Activated CD4-positive, CD25-positive, alpha-beta regulatory T cell treated with anti-CD3 and anti-CD28 coated beads, Interleukin-2, amount 50 U/mL, for 16 hours (primary cell): ENCODE data around the gene PRDX1.

Experiments
- DNase-seq: peaks from one replicate; pipeline ENCODE4 v3.0.0-alpha.2; 2020; ENCODE audit warnings: low read depth, low spot score

The PRDX1 gene

DNA sequence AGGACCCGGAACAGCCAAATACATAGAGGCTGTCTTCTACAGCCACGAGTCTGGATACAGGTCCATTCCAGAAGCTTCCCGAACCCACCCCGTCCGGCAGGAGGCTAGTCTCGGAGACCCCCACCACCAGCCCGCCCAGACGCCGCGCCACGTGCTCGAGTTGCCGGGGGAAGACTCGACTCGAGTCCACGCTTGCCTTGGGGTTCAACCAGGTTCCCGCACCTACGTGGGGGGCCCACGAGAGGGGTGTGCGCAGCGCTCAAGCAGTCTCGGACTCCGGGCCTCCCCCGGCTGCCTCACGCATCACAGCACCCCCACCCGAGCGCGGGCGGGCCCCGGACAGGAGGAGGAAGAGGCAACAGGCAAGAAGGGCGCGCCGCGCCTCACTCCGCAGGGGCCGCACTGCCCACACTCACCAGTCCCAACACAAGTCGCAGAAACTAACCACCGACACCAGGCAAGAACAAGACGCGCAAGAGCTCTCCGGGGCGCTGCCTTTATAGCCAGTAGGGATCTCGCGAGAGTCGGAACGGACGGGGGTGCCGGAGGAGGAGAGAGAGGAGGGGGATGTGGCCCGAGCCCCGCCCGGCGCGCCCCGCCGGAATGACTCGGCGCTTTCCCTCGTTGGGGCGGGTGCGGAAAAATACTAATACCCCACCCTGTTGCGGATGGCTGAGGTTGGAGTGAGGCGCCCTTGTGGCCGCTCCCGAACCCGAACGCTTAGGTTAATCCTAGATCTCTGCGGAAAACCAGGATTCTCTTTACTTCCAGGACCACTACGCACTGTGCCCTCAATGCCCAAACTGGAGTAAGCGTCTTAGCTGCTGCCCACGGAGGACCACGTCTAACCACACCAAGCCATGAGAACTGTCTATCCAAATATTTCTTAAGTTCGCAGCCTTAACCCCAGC is at the start of gene PRDX1:
Gene PRDX1 (minus strand): TSS at position 472 of the 911 bp plus-strand sequence. CDS start 2,841 bp downstream, outside the sequence.
- peak; percentile 92 for DNase-seq

DNA sequence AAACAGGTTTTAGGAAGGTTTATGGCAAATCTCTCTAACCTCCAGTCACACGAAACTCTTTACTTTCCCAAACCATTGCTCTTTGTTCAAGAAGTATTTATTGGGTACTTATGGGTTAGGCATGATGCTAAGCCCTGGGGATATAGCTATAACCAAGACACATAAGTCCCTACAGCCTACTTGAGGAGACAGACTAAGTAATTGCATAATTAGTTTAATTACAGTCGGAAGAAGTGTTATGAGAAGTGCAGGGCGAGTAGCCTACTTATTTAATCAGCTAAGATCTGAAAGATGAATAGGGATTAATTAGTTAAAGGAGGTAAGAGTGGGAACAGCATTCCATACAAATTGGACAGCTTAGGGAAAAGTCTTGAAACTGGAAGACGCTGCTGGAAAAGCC is 48.9 kb upstream of the PRDX1 start:
- DNase-seq, result no peak

DNA sequence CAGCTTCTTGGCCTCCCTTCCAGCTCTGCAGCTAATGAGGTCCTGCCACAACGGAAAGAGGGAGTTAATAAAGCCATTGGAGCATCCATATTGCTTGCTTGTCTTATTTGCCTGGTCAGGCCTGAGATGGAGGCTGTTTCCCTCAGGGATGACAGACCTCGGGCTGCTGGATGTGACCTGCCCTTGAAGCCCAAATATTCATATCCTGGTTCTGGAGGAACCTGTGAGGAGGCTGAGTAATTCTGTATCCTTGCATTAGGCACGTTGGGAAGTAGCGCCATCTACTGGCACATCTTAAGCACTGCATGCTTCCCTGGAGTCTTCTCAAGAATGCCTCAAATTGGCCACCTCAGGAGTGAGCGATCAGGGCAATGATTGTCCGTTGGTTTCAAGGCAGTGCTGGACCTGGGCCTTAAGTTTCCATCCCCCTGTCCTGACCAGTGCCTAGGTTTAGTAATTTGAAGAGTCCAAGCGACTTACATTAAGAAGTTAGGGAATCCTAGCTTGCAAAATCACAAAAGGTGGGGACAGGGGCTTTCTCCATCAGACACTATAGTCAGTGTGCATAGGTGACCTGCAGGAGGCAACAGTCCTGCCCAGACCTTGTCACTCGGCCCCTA is 48.4 kb upstream of the PRDX1 start:
- DNase-seq, result peak; percentile 59

DNA sequence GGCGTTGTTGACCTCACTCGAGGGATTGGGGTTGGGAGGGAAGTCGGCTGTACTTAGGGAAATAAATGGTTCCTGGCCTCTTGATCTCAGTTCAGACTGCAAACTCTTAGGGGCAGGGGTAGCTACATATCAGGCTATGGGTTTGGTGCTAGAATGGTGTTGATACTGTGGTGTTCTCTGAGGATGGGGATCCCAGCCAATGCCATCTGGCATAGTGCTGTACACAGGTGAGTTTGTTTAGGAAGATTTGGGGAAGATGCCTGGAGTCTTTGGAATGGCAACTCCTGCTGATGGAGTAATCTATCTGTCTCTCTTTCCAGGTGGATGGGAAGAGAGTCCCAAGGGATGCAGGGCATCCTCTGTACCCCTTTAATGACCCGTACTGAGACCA is 47.9 kb upstream of the PRDX1 start:
- no peak for DNase-seq

DNA sequence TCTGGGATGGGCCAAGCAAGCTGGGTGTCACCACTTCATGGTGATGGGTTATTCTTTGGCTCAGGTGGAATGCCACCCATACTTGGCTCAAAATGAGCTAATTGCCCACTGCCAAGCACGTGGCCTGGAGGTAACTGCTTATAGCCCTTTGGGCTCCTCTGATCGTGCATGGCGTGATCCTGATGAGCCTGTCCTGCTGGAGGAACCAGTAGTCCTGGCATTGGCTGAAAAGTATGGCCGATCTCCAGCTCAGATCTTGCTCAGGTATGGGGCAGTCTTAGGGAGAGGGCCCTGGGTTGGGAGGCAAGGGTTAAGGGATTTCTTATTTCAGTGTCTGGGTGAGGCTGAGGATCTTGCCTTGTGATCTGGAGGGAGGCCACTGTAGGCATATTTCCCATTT is 46.7 kb upstream of the PRDX1 start:
- DNase-seq, result no peak

DNA sequence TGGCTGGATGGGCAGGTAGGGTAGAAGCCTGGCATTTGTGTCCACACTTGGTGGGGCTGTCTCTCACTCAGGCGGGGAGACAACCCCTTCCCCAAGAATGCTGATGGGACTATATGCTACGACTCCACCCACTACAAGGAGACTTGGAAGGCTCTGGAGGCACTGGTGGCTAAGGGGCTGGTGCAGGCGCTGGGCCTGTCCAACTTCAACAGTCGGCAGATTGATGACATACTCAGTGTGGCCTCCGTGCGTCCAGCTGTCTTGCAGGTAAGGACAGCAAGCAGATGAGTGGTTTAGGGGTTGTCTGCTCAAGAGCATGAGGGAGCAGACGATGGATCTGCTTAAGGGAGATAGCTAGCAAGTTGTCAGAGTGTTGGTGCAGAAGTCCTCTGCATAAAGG is 46.2 kb upstream of the PRDX1 start:
- DNase-seq, result no peak

DNA sequence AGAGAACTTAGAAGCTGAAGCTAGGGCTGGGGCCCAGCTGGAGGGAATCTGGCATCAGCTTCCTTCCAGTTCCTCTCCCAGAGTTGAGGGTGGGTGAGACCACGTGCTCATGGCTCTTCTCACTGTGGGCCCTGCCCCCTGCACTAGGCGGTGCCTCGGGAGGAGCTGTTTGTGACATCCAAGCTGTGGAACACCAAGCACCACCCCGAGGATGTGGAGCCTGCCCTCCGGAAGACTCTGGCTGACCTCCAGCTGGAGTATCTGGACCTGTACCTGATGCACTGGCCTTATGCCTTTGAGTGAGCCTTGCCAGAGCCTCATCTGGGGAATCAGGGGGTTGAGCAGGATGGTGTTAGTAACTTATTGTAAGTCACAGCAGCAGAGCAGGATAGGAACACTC is 45.0 kb upstream of the PRDX1 start:
- DNase-seq, result no peak

DNA sequence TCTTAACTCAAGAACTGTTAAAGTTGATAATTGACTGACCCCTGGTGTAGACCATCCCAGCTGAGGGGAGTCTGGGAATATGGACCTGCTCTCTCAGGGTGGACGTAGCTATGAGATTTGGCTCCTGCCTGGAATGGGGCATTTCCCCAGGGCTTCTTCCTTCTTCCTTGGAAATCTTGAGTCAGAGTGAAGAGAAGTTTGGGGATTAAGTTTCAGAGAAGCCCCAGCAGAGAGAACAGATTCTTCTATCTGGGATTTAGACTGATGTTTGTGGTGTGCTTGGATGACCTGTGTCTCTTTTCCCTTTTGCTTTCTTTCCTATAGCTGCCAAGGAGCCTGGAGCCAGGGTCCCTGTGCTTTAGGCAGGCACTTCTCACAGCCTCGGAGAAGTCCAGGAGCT is 42.2 kb upstream of the PRDX1 start:
- DNase-seq, result no peak

DNA sequence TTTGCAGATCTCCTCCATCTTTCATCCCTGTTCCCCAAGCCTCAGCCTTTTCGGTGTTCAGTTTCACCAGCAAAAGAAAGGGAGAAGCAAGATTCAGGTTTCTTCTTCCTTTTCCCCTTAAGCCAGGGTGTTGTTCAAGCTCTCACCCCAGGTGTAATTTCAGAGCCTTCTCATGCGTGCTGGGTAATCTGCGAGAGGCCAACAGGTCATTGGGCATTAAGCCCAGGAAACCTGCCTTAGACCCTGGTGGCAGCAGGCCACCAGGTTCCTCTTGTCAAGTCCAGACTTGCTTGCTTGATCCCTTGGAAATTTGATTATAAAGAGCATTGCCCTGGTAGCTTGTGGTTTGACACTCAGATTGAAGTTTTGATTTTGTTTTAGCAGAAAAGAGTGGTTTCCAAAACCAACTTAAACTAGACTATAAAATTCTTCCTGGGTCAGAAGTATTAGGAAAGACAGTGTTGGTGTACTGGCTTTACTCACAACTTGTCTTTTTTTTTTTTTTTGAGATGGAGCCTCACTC is 35.8 kb upstream of the PRDX1 start:
- no peak for DNase-seq

DNA sequence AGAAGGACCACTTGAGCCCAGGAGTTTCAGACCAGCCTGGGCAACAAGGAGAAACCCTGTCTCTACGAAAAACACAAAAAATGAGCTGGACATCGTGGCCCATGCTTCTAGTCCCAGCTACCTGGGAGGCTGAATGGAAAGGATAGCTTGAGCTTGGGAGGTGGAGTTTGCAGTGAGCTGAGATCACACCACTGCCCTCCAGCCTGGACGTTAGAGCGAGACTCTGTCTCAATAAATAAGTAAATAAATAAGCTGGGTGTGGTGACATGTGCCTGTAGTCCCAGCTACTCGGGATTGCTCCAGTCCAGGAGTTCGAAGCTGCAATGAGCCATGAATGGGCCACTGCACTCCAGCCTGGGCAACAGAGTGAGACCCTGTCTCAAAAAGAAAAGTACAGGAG is 32.5 kb upstream of the PRDX1 start:
- no peak for DNase-seq

DNA sequence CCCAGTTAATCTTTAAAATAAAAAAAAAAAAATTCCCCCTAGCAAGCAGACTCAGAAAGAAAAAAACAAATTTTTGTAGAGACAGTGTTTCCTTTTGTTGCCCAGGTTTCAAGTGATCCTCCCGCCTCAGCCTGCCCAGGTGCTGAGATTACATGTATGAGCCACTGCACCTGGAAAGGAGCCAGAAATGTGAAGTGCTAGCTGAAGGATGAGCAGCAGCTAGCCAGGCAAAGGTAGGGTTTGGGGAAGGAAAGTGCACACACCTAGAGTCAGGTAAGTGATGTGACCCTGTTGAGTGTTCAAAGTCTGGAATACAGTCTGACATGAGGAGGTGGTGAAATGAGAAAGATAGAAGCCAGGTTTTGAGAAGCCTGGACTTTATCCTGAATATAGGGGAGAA is 30.6 kb upstream of the PRDX1 start:
- DNase-seq, result no peak

DNA sequence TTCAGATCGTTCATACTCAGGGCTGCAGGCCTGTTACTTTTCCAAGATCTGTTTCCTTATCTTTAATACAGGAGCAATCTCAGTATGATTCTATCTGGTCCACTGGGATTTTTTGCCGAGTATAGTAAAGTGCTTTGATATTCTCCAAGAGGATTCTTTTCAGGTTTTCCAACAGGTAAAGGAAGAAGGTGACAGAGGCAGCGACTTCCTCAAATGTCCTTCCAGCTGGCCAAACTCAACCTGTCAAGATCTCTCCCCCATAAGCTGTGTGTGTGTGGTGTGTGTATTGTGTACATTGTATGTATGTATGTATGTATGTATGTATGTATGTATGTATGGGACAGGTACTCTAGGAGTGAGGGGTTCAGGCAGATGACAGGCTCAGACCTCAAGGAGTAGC is 30.0 kb upstream of the PRDX1 start:
- DNase-seq, result no peak

DNA sequence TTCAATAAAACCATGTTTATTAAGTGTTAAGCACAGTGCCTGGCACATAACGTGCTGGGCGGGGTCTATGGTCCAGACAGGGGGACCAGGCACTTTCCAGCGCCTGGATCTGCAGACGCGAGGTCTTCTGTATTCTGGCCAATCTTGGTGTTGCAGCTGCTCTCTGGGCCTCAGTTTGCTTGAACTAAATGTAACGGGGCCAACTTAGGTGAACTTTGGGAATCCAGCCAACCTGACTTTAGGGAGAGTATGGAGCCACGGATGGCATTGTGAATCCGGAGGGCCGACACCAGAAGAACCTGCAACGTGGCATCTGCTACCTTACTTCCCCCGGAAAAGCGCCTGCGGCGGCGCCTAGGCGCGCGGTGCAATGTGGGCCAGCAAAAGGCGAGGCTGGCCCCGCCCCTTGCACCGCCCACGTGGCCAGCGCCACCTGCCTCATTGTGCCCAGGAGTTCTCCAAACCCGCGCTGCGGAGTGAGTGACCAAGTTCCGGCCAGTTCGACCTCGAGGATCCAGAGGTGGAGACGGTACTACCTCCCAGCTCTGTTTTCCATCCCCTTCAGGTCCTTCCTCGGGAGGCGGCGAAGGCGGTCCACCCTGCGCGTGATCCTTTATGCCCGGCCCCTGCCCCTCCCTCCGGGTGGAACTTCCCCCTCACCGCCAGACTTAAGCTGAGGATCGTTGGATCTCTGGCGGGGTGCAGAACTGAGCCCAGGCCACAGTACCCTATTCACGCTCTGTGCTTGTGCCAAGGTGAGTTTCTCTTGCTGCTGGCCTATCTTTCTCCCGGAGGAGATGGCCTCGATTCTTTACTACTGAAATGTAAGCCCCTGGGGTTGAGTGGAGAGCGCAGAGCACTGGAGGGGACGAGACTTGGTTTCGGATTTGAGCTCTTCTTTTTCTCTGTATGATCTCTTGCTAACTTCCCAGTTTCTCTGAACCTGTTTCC is 29.0 kb upstream of the PRDX1 start, which contains the start of gene AKR1A1:
Gene AKR1A1 (plus strand): TSS at position 426 of the 951 bp plus-strand sequence. CDS start 10,969 bp downstream, outside the sequence.
- peak; percentile 70 for DNase-seq

DNA sequence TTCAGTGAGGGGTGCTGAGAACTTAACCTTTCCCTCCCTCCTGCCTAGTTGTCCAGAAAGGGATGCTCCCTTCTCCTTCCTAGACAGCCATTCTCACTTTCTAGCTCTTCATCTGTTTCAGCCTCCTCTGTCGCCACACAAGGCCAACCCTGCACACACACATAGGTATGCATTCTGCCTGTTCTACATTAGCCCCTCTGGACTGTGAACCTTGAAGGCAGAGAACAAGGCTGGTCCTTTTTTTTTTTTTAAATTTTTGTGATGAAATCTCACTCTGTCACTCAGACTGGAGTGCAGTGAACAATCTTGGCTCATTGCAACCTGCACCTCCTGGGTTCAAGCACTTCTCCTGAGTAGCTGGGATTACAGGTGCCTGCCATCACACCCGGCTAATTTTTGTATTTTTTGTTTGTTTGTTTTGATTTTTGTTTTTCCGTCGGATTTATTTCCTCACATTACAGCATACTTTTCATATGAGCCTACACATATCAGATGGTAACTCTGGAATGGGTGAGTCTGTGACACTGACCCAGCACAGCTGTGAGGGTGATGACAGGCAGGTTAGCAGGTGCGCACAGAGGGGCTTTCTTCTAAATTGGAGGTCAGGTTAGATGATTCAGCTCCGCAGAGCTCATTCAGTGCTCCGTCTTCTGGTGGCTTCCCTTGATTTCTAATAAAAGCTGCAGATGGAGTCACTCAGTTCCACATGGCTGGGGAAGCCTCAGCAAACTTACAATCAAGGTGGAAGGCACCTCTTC is 24.0 kb upstream of the PRDX1 start:
- DNase-seq, result no peak

DNA sequence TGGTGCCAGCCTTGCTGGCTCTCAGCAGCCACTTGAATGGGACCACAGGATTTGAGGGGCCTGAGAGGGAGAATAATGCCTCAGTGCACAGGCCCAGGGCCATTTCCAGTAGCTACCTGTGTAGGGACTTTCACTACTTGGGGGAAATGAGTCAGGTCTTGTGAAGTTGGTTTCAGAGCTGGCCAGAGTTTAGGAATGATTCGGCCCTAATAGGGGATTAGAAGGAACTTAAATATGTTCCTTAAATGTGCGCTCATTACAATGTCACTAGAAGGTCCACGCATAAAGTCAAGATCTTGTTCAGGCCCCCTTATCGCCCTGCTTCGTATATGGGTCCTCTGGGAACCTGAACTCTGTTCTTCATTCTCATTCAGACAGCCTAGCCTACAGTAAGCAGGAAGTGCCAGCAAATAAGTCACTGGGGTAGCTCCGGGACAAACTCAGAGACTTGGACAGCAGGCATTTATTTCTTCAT is 23.4 kb upstream of the PRDX1 start:
- DNase-seq, result no peak

DNA sequence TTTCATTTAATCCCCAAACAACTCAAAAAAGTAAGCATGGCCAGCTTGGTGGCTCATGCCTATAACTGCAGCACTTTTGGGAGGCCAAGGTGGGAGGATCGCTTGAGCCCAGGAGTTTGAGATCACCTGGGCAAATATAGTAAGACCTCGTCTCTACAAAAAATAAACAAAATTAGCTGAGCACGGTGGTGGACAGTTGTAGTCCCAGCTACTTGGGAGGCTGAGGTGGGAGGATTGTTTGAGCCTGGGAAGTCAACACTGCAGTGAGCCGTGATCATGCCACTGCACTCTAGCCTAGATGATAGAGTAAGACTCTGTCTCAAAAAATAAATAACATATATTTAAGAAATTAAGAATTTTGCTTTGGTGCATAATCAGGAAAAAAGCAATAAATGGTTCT is 22.8 kb upstream of the PRDX1 start:
- no peak for DNase-seq

DNA sequence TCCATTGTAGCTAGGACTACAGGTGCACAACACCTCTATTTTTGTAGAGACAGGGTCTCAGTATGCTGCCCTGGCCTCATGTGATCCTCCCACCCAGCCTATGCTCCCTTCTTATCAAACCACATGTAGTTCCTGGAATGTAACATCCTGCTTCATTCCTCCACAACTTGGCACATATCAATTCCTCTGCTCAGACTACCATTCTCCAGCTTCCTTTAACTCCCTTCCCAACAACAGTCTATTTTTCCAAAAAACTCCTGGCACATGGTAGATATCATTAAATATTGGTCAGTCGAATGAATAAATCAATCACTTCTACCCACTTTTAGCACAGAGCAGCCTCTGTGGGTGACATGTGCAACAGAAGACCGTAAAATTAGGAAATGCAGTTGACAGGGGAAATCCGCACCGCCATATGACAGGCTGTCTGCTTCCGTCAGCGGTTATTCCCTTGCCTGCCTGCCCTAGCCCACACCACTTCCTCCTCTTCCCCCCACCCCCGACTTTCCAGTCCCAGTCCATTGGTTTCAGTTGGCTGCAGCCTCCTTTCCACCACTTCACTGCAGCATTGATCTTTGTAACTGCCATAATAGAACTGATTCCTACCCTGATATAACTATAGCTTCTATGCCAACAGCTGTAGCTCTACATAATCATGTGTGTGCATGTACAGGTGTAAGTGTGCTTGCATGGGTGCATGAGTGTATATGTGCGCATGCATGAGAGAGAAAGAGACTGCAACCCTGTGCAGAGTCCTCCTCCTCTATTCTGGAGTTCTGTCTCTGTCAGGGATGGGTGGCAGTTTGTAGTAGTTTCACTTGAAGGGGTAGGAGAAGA is 22.1 kb upstream of the PRDX1 start:
- DNase-seq, result peak; percentile 37

DNA sequence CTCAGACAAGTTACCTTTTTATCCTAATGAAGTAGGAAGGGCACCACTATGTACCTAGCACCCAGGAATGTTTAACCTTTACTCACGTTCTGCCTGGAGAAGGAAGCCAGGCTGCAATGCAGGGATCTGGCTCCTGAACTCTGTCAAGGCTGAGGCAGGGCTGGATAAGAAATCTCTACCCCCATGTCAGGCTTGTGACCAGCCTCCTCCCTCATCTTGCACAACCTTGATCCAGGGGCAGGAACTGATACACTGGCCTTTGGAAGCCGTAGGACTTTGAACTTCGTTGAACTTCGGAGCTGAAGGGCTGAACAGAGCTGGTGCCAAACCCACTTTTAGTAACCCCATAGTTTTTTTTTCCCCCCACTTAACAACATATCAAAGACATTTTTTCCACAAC is 20.9 kb upstream of the PRDX1 start:
- DNase-seq, result no peak

DNA sequence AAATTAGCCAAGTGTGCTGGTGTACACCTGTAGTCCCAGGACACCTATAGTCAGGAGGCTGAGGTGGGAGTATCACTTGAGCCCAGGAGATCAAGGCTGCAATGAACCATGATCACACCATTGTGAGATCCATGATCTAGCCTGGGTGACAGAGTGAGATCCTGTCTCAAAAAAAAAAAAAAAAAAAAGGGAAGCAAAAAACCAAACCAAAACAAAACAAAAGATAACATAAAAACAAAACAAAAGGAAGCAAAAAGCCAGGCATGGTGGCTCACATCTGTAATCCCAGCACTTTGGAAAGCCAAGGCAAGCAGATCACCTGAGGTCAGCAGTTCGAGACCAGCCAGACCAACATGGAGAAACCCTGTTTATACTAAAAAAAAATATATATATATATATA is 19.5 kb upstream of the PRDX1 start:
- DNase-seq, result no peak

DNA sequence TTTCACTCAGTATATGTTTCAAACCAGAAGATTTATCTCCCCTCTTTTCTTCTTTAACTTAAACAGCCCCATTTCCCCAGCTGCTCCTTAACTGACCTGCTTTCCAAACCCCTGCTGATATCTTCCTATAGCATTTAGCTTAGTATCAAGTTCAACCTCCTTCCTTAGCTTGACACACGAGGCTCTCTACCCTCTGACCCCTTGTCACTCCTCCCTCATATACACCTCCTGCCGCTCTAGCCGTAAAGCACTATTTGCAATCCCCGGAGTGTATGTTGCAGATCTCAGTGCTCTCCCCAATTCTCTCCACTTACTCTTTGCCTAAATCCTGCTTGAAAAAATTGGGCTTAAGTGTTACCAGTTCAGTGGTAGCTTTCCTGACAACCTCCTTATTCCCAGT is 15.2 kb upstream of the PRDX1 start:
- no peak for DNase-seq
